Cardiac fibroblast (primary cell): Measurements from ENCODE around the gene PRR23E.

Experiments
- DNase-seq, 2 donors: peaks; one replicate each; pipeline versions ENCODE4 v3.0.0 to v3.0.0-alpha.2; 2010; ENCODE audit warnings: low read depth in 2 of 2
- H3K4me3 ChIP-seq, 2 donors: replicated peaks in 1 of 2; 1 replicate in 1 of 2; 2 replicates in 1 of 2; pipeline ENCODE4 v1.5.1; 2011; ENCODE audit warnings: low read depth in 2 of 2, low read length in 2 of 2, mild to moderate bottlenecking in 2 of 2, moderate library complexity in 1 of 2
- TF ChIP-seq, protein P1 (sequence below): IDR thresholded peaks from one replicate; pipeline ENCODE4 v1.5.1; 2011; ENCODE audit warnings: low read depth, mild to moderate bottlenecking, low read length, inconsistent platforms

Gene PRR23E

DNA sequence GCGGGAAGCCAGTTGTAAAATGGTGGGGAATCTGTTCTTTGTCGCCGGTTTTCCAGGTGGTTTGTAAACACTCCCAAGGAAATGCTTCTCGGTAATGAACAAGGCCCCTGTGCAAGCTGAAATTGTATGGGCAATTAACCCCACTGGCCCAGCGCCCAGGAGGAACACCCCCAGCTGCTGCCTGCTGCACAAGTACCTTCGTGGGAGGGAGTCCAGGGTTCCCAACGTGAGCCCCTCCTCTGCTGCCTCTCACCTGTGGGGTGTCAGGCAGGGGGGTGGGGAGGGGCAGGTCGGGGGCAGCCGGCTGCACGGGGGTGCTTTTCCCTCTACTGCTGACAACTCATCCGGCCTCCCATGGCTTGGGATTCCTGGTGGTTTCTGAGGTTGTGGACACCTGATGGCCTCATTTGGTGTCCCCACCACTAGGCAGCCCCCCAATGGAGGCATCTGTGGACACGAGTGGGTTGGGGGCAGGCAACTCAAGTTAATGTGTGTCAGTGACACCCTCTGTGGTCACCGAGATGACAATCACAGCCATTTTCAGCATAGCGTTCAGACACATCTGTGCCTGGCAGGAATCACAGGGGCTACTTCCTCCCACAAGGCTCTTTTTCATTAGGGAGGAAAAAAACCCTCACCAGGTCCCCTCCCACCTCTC, 35.6 kb upstream of the PRR23E start:
- H3K4me3 ChIP-seq: no peak overlapping the region
- TF ChIP-seq, protein P1, sequence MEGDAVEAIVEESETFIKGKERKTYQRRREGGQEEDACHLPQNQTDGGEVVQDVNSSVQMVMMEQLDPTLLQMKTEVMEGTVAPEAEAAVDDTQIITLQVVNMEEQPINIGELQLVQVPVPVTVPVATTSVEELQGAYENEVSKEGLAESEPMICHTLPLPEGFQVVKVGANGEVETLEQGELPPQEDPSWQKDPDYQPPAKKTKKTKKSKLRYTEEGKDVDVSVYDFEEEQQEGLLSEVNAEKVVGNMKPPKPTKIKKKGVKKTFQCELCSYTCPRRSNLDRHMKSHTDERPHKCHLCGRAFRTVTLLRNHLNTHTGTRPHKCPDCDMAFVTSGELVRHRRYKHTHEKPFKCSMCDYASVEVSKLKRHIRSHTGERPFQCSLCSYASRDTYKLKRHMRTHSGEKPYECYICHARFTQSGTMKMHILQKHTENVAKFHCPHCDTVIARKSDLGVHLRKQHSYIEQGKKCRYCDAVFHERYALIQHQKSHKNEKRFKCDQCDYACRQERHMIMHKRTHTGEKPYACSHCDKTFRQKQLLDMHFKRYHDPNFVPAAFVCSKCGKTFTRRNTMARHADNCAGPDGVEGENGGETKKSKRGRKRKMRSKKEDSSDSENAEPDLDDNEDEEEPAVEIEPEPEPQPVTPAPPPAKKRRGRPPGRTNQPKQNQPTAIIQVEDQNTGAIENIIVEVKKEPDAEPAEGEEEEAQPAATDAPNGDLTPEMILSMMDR: no peak
- no peak for DNase-seq

DNA sequence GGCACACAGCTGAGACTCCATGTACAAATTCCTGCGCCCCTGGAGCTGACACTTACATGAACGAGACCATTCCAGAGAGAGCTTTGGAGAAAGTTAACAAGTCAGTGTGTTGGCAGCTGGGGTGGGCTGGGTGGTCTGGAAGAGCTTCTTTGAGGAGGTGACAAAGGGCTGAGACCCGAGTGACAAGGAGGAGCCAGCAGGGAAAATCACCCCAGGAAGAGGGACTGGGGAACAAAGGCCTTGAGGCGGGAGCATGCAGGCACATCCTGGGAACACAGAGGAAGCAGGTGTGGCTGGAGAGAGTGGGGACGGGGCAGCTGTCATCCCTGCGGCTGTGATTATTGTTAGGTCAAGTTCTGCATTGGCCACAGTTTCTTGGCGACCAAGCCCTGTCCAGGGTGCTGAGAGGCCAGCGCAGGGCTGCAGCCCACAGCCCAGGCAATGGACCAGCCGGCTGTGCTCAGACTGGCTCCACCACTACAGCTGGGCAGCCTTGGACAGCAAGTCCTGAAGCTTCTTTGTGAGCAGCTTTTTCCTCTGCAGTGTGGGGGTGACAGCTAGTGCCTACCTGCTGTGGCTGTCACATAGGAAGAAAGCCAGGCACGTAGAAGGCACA, 34.2 kb upstream of the PRR23E start:
- DNase-seq: peak; percentile 3 to 31
- TF ChIP-seq, protein P1: no peak
- no peak overlapping the region for H3K4me3 ChIP-seq

DNA sequence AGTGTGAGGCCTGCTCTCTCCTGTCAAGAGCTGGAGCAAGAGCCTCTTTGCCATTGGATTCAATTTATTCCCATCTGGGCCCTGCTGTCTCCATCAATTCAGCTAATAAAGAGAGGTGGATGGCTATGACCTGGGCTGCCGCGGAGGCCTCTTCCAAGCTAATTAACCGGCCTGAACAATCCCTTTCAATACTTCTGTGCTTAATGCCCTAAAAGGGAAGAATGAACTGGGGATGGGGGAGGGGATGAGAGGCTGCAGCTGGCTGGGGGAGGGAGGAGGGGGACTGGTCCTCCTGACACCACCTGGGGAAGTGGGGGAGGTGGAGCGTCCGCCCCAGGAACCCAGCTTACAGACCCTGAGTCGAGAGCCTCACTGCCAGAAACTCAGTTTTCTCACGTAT, 33.4 kb upstream of the PRR23E start:
- DNase-seq: no peak
- TF ChIP-seq, protein P1: no peak
- no peak overlapping the region for H3K4me3 ChIP-seq

DNA sequence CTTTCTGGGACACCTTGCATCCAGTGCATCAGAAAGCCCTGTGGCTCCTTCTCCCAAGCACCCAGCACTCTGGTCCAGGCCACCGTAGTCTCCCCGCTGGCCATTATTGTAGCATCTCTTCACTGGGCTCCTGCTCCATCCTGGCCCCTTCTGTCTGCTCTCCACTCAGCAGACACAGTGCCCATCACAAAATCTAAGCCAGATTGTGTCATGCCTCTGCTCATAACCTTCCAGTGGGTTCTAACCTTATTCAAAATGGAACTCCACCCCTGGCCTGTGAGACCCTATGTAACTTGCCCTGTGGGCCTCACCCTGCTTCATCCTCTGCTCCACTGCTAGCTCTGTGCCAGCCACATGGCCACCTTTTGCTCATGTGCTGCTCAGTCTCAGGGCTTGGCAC, 31.7 kb upstream of the PRR23E start:
- H3K4me3 ChIP-seq: no peak overlapping the region
- TF ChIP-seq, protein P1: no peak
- no peak for DNase-seq

DNA sequence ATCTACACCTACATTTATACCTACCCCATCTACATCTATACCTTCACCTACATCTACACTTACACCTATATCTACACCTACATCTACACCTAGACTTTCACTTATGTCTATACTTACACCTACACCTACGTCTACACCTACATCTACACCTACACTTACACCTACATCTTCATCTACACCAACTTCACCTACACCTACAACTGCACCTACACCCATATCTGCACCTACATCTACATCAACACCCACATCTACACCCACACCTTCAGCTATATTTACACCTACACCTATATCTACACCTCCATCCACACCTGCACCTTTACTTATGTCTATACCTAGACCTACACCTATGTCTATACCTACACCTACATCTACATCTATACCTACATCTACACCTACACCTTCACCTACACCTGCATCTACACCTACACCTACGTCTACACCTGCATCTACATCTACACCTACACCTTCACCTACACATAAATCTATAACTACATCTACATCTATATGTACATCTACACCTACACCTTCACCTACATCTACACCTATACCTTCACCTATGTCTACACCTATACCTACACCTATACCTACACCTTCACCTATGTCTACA, 30.9 kb upstream of the PRR23E start:
- TF ChIP-seq, protein P1: no peak
- H3K4me3 ChIP-seq: no peak overlapping the region
- DNase-seq: no peak

DNA sequence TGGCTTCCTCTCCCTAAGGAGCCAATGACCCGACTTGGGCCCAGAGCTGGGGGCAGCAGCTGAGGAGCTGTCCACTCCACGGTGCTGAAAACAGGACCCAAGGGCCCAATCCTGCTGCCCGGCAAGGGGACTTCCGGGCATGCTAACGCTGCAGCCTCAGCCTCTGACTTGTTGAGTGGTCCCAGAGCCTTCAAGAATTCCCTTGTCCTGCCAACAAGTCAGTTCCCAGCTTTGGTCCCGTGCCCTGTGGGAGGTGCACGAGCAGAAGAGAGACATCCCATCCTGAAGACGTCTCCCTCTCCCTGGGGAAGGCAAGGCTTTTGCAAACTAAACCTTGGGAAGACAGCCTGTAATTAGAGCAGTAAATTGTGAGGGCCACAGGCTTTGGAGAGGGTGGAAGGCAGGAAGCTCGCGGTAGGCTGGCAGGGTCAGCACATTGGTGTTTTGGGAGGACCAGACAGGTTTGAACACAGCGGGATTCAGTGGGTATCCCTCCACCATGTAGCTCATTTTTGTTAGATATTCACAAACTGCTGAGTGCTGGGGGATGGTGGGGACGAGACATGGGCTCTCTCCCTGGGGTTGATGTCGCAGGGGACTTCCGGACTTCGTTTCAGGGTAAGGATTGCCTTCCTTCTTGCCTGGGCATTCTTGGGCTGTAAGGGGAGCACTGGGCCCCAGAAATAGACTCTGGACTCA, 29.8 kb upstream of the PRR23E start:
- H3K4me3 ChIP-seq: no peak overlapping the region
- no peak for DNase-seq

More for the DNA sequence above, 29.8 kb upstream of the PRR23E start:
- TF ChIP-seq, protein P1: no peak
